HepG2 (cell line): ENCODE data around the gene NRP1. TPM values are rescaled to one million over a fixed set of nuclear protein-coding genes. Genes with fewer than 3 reads are reported as not detected.

ENCODE experiments used
- ATAC-seq: fragments of 200-7000 bp; cut with Tn5 transposase; 3 replicates; pipeline ENCODE4 v1.9.1; 2020; ENCODE audit warnings: mild to moderate bottlenecking, moderate library complexity
- BruUV-seq: library from RNA; stranded (reverse); fragments of 400-500 nt; replicated peaks from 2 replicates; lab custom pipeline; 2021; lab: Mats Ljungman, UMichigan
- CTCF ChIA-PET: fragments of 300-600 bp; formaldehyde crosslinking; extraction: SDS; loops from one replicate; lab custom pipeline; 2021; ENCODE audit warnings: low total read pairs, inconsistent platforms, low intra/inter-chr PET ratio; lab: Yijun Ruan, JAX
- POLR2A ChIA-PET: fragments of 350-600 bp; sonication (Branson Sonifier 250); formaldehyde crosslinking; loops from one replicate; lab custom pipeline; 2020; ENCODE audit warnings: antibody characterized with exemption, inconsistent platforms; lab: Yijun Ruan, JAX
- DNase-seq: peaks from one replicate; pipeline ENCODE4 v3.0.0-alpha.2; 2015; ENCODE audit warnings: low spot score
- FAIRE-seq: peaks from 3 replicates; lab custom pipeline; 2011; peaks lifted over from hg19 to GRCh38; lab: Jason Lieb, UNC
- H2AFZ ChIP-seq: one replicate; pipeline ENCODE4 v1.6.1; 2011; ENCODE audit warnings: low read length, inconsistent platforms
- H3K27ac ChIP-seq: fragments of 300-600 bp; 3 replicates; pipeline ENCODE4 v1.8.0; 2011; ENCODE audit warnings: mixed run types, mild to moderate bottlenecking, mixed read lengths, low read length, inconsistent platforms; ENCODE audit not compliant: insufficient read depth; ENCODE audit errors: extremely low read length
- H3K27me3 ChIP-seq, 2 experiments: fragments of 200-600 bp in 1 of 2; 2 replicates in 1 of 2; 3 replicates in 1 of 2; pipeline versions ENCODE4 v1.6.0 to v1.8.0; 2011; ENCODE audit warnings: low read length in 2 of 2, mild to moderate bottlenecking in 2 of 2, moderate library complexity in 2 of 2, inconsistent platforms in 1 of 2; ENCODE audit not compliant: insufficient read depth in 2 of 2, control insufficient read depth in 1 of 2
- H3K36me3 ChIP-seq, 2 experiments: fragments of 200-600 bp in 1 of 2; replicated peaks in 1 of 2; 2 replicates in 1 of 2; 3 replicates in 1 of 2; pipeline versions ENCODE4 v1.5.1 to v1.8.0; 2011; ENCODE audit warnings: low read length in 2 of 2, inconsistent platforms in 1 of 2; ENCODE audit not compliant: insufficient read depth in 2 of 2, control insufficient read depth in 1 of 2
- H3K4me1 ChIP-seq: 2 replicates; pipeline ENCODE4 v1.5.1; 2012; ENCODE audit warnings: low read length, inconsistent platforms; ENCODE audit not compliant: insufficient read depth
- H3K4me2 ChIP-seq: 2 replicates; pipeline ENCODE4 v1.6.0; 2011; ENCODE audit warnings: low read depth, low read length, inconsistent platforms
- H3K4me3 ChIP-seq, 3 experiments: fragments of 200-600 bp in 1 of 3; sonication (generic), shearing (Covaris generic) in 1 of 3; replicated peaks in 1 of 3; 2 replicates each; pipeline ENCODE4 v1.5.1; 2011 to 2016; ENCODE audit warnings: low read length in 3 of 3, inconsistent platforms in 2 of 3, low read depth in 2 of 3, mild to moderate bottlenecking in 2 of 3, control low read depth in 1 of 3, mixed read lengths in 1 of 3; ENCODE audit not compliant: insufficient read depth in 1 of 3
- H3K79me2 ChIP-seq: one replicate; pipeline ENCODE4 v1.6.1; 2011; ENCODE audit warnings: low read length, inconsistent platforms; ENCODE audit not compliant: insufficient read depth
- H3K9ac ChIP-seq: 2 replicates; pipeline ENCODE4 v1.6.0; 2011; ENCODE audit warnings: mild to moderate bottlenecking, low read depth, low read length, inconsistent platforms; ENCODE audit not compliant: insufficient read depth
- H3K9me3 ChIP-seq: 2 replicates; pipeline ENCODE4 v1.5.1; 2012; ENCODE audit warnings: mild to moderate bottlenecking, low read length
- H4K20me1 ChIP-seq: 2 replicates; pipeline ENCODE4 v1.6.0; 2011; ENCODE audit warnings: inconsistent platforms, mild to moderate bottlenecking, low read length, moderate library complexity; ENCODE audit not compliant: insufficient read depth
- BHLHE40 ChIP-seq: IDR thresholded peaks from 2 replicates; pipeline ENCODE4 v1.6.1; 2011; ENCODE audit warnings: low read length, improper control_type of control experiment
- CEBPG ChIP-seq: IDR thresholded peaks from 2 replicates; pipeline ENCODE4 v1.6.1; 2016
- FIP1L1 ChIP-seq: fragments of 200-400 bp; formaldehyde crosslinking; IDR thresholded peaks from 2 replicates; pipeline ENCODE4 v1.6.1; 2018; ENCODE audit warnings: low read depth, mild to moderate bottlenecking, low read length, moderate library complexity, borderline replicate concordance; ENCODE audit not compliant: insufficient read depth
- NR2F1 ChIP-seq, 2 experiments: fragments of 450-650 bp in 1 of 2; formaldehyde crosslinking in 1 of 2; IDR thresholded peaks; 2 replicates each; pipeline versions ENCODE4 v1.5.0 to v1.6.1; 2016 to 2020; ENCODE audit warnings: mild to moderate bottlenecking in 1 of 2, missing compliant biosample characterization in 1 of 2, missing genetic modification reagents in 1 of 2, moderate library complexity in 1 of 2
- POLR2A ChIP-seq, 2 experiments: IDR thresholded peaks; 2 replicates each; pipeline ENCODE4 v1.6.1; 2011; ENCODE audit warnings: low read depth in 2 of 2, low read length in 2 of 2, mild to moderate bottlenecking in 1 of 2, moderate library complexity in 1 of 2; ENCODE audit not compliant: insufficient read depth in 1 of 2
- SIX4 ChIP-seq: sonication (generic); formaldehyde crosslinking; IDR thresholded peaks from 2 replicates; pipeline ENCODE4 v1.4.0; 2020; ENCODE audit warnings: missing genetic modification reagents
- TBL1XR1 ChIP-seq: fragments of 150-350 bp; IDR thresholded peaks from 2 replicates; pipeline ENCODE4 v1.6.1; 2014; ENCODE audit warnings: borderline replicate concordance, low read length; ENCODE audit not compliant: partially characterized antibody
- TRIM24 ChIP-seq: sonication (generic); formaldehyde crosslinking; IDR thresholded peaks from 2 replicates; pipeline ENCODE4 v1.8.0; 2022; ENCODE audit warnings: mild to moderate bottlenecking, missing genetic modification reagents
- ZFP41 ChIP-seq: sonication (generic); formaldehyde crosslinking; IDR thresholded peaks from 2 replicates; pipeline ENCODE4 v1.4.0; 2020; ENCODE audit warnings: mild to moderate bottlenecking, missing genetic modification reagents, borderline replicate concordance
- ZNF101 ChIP-seq: sonication (generic); formaldehyde crosslinking; IDR thresholded peaks from 2 replicates; pipeline ENCODE4 v1.4.0; 2020; ENCODE audit warnings: mild to moderate bottlenecking, low read depth, missing genetic modification reagents, borderline replicate concordance
- ZNF232 ChIP-seq: sonication (generic); formaldehyde crosslinking; IDR thresholded peaks from 2 replicates; pipeline ENCODE4 v1.4.0; 2020; ENCODE audit warnings: missing genetic modification reagents, borderline replicate concordance
- ZNF337 ChIP-seq: sonication (generic); formaldehyde crosslinking; IDR thresholded peaks from 2 replicates; pipeline ENCODE4 v1.5.1; 2020; ENCODE audit warnings: missing genetic modification reagents, low read depth, mild to moderate bottlenecking, borderline replicate concordance
- ZNF33B ChIP-seq: sonication (generic); formaldehyde crosslinking; IDR thresholded peaks from 2 replicates; pipeline ENCODE4 v1.5.1; 2020; ENCODE audit warnings: mild to moderate bottlenecking, missing genetic modification reagents
- ZNF354B ChIP-seq: sonication (generic); formaldehyde crosslinking; IDR thresholded peaks from 2 replicates; pipeline ENCODE4 v1.8.0; 2022; ENCODE audit warnings: mild to moderate bottlenecking, missing genetic modification reagents
- WGBS: methylation state at CpG from one replicate; pipeline ENCODE4 v1.1.6; 2017; ENCODE audit warnings: low lambda C conversion rate; 5-methylcytosine and 5-hydroxymethylcytosine counted together
- in situ Hi-C: cut with HindIII; loops from 2 replicates; pipeline ENCODE4 v1.10.0; 2017; ENCODE audit warnings: low pct_unique_long_range_greater_than_20kb; ENCODE audit not compliant: extremely low pct_ligation_motif_present
- intact Hi-C: fragments of 100-400 bp; cut with micrococcal nuclease; formaldehyde crosslinking; loops from one replicate; pipeline ENCODE4 v1.10.0; 2022; ENCODE audit not compliant: unreplicated experiment
- polyA plus RNA-seq, 8 experiments: library from polyadenylated mRNA; depleted of rRNA in 3 of 8; stranded (reverse) in 7 of 8; unstranded in 1 of 8; fragments of >200 nt; fragmentation: Illumina TruSeq in 4 of 8; extraction: Trizol in 4 of 8; gene quantifications; 2 replicates each; pipeline versions ENCODE4 v1.2.1 to v1.2.3, GENCODE V29; 2011 to 2016; ENCODE audit warnings: low read depth in 4 of 8, missing spikeins in 1 of 8, mixed read lengths in 1 of 8; ENCODE audit not compliant: insufficient read depth in 1 of 8
- total RNA-seq, 5 experiments: library from RNA; depleted of rRNA; stranded (reverse); fragments of >200 nt; fragmentation: Illumina TruSeq; extraction: Trizol; gene quantifications; 2 replicates each; pipeline ENCODE4 v1.2.3, GENCODE V29; 2016; ENCODE audit warnings: low read depth in 1 of 5
- TF ChIP-seq, protein P1 (sequence below): sonication (generic); formaldehyde crosslinking; IDR thresholded peaks from 2 replicates; pipeline ENCODE4 v1.4.0; 2020; ENCODE audit warnings: missing genetic modification reagents; ENCODE audit errors: not compliant biosample characterization
- TF ChIP-seq, protein P2 (sequence below): sonication (generic); formaldehyde crosslinking; IDR thresholded peaks from 2 replicates; pipeline ENCODE4 v1.4.0; 2020; ENCODE audit warnings: mild to moderate bottlenecking, missing genetic modification reagents, borderline replicate concordance

Gene NRP1
- total and polyA plus RNA-seq, 2 of the 13 experiments (the other 11 are each of a cell fraction or from before 2014, with no cell fraction given): 5.3 to 5.8 TPM

GRCh38 chr10:33233221-33233620, 101.2 kb downstream of the NRP1 start:
- no TSS peak for BruUV-seq
- Histone ChIP-seq H3K27me3 (no peaks in the 10 kb centered on the region), H3K4me1 (peaks cover 13% of the 10 kb centered on the region), H3K27ac (no peak overlapping the region), H3K9ac (no peak overlapping the region), H3K4me2 (no peak overlapping the region), H3K36me3 (no peaks in the 10 kb centered on the region), H3K79me2 (no peaks in the 10 kb centered on the region), H3K4me3 (no peak overlapping the region), H2AFZ (no peak overlapping the region), H3K9me3 (no peaks in the 10 kb centered on the region), H4K20me1 (no peaks in the 10 kb centered on the region)
- DNase-seq (no peak), ATAC-seq (no peak), FAIRE-seq (no peak)
- in situ Hi-C loops (no loop called here), intact Hi-C loops (no loop called here)
- TF ChIP-seq ZNF354B: no peak
- TF ChIP-seq ZNF337: no peak
- TF ChIP-seq POLR2A (IDR thresholded peaks at IDR 0.05; ENCODE audit: insufficient read depth in 1 of 2, low read depth in 2 of 2, low read length in 2 of 2): no peak
- TF ChIP-seq ZFP41: no peak
- TF ChIP-seq NR2F1 (CRISPR knock-in tag; IDR thresholded peaks at IDR 0.05): no peak
- TF ChIP-seq, protein P1, sequence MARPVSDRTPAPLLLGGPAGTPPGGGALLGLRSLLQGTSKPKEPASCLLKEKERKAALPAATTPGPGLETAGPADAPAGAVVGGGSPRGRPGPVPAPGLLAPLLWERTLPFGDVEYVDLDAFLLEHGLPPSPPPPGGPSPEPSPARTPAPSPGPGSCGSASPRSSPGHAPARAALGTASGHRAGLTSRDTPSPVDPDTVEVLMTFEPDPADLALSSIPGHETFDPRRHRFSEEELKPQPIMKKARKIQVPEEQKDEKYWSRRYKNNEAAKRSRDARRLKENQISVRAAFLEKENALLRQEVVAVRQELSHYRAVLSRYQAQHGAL (CRISPR knock-in tag): no peak
- no peak for TF ChIP-seq CEBPG (CRISPR knock-in tag)
- no peak for TF ChIP-seq TBL1XR1
- no peak for TF ChIP-seq FIP1L1
- TF ChIP-seq SIX4 (CRISPR knock-in tag): no peak
- TF ChIP-seq ZNF33B (CRISPR knock-in tag): no peak
- TF ChIP-seq, protein P2, sequence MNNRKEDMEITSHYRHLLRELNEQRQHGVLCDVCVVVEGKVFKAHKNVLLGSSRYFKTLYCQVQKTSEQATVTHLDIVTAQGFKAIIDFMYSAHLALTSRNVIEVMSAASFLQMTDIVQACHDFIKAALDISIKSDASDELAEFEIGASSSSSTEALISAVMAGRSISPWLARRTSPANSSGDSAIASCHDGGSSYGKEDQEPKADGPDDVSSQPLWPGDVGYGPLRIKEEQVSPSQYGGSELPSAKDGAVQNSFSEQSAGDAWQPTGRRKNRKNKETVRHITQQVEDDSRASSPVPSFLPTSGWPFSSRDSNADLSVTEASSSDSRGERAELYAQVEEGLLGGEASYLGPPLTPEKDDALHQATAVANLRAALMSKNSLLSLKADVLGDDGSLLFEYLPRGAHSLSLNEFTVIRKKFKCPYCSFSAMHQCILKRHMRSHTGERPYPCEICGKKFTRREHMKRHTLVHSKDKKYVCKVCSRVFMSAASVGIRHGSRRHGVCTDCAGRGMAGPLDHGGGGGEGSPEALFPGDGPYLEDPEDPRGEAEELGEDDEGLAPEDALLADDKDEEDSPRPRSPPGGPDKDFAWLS: no peak
- no peak for TF ChIP-seq TRIM24
- TF ChIP-seq BHLHE40: no peak
- TF ChIP-seq ZNF232 (CRISPR knock-in tag): no peak
- no peak for TF ChIP-seq ZNF101 (CRISPR knock-in tag)
- ChIA-PET CTCF (no interaction called here), POLR2A (no interaction called here)
- 94% methylated on average over 5 of the region's 5 CpGs for WGBS
